Liver (tissue), 2 donors: ENCODE results near the gene KLHDC3.

Experiments
- CTCF ChIP-seq: fragments of 150-350 bp; IDR thresholded peaks from 2 replicates; pipeline ENCODE4 v1.5.1; 2017; ENCODE audit warnings: improper control_type of control experiment, low read depth, low read length; ENCODE audit not compliant: missing input control
- YY1 ChIP-seq: IDR thresholded peaks from 2 replicates; pipeline ENCODE4 v1.6.1; 2016; ENCODE audit warnings: antibody characterized with exemption, mild to moderate bottlenecking
- donor health status: healthy.

GRCh38 chr6:42973926-42974325, 40.1 kb upstream of the KLHDC3 start:
- TF ChIP-seq CTCF: no peak
- no peak for TF ChIP-seq YY1
